WERI-Rb-1 (cell line): ENCODE results near the gene BAAT.

Experiments used
- DNase-seq: peaks from one replicate; pipeline ENCODE4 v3.0.0-alpha.2; 2020
- H3K27ac ChIP-seq: fragments of 250-450 bp; sonication (Bioruptor Pico); 2 replicates; pipeline ENCODE4 v1.5.1; 2020; ENCODE audit warnings: mild to moderate bottlenecking, moderate library complexity
- H3K27me3 ChIP-seq: fragments of 250-450 bp; sonication (Bioruptor Pico); 2 replicates; pipeline ENCODE4 v1.5.1; 2021; ENCODE audit warnings: mild to moderate bottlenecking, low read depth, moderate library complexity; ENCODE audit not compliant: insufficient read depth, severe bottlenecking
- H3K36me3 ChIP-seq: fragments of 250-450 bp; sonication (Bioruptor Pico); 2 replicates; pipeline ENCODE4 v1.5.1; 2020; ENCODE audit warnings: mild to moderate bottlenecking, moderate library complexity
- H3K4me3 ChIP-seq: 2 replicates; pipeline ENCODE4 v1.5.1; 2011; ENCODE audit warnings: low read depth, mild to moderate bottlenecking, control low read depth, low read length
- H3K9me3 ChIP-seq: fragments of 250-450 bp; sonication (Bioruptor Pico); 2 replicates; pipeline ENCODE4 v1.5.1; 2021; ENCODE audit warnings: mild to moderate bottlenecking, moderate library complexity; ENCODE audit not compliant: severe bottlenecking
- TF ChIP-seq, protein P1 (sequence below): IDR thresholded peaks from 2 replicates; pipeline ENCODE4 v1.5.1; 2011; ENCODE audit warnings: low read depth, mild to moderate bottlenecking, control low read depth, inconsistent platforms, low read length

Gene BAAT

DNA sequence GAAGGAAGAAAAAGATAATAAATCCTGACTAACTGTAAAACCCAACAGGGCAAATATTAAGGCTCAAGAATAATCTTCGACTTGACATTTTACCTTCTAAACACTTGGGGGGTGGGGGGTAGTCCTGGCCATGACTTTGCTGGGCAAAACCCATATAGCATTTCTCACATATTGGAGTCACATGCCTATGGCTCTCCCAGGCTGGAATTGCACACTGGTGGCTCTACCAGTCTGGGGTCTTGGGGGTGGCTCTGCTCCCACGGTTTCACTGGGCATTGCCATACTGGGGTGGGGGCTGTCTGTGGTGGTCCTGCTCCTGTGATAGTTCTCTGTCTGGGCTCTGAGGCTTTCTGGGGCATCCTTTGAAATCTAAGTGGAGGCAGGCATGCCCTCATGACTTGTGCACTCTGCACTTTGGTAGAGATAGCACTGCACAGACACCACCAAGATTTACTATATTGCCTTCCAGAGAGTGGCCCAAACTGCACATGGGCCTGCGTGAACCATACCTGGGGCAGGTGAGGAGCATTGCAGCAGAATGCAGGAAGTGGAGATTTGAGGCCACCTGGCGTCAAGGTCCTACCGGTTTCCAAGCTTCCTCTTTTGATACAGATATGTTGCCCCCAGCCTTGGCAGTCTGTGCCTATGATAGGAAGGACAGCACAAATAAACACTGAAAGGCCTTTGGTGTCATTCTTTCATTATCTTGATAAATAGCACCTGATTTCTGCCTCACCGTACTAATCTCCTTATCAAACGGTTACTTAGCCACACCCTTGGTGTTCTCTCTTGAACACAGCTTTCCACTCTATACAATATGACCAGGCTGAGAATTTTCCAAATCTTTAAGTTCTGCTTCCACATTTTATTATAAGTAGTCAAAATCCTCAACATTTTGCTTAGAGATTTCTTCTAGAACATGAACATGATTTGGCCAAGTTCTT is 29.8 kb downstream of the BAAT start:
- no peak overlapping the region for H3K4me3 ChIP-seq
- no peaks in the 10 kb centered on the region for H3K27me3 ChIP-seq
- no peaks in the 10 kb centered on the region for H3K36me3 ChIP-seq
- no peak for DNase-seq
- no peak overlapping the region for H3K27ac ChIP-seq
- no peaks in the 10 kb centered on the region for H3K9me3 ChIP-seq
- TF ChIP-seq, protein P1, sequence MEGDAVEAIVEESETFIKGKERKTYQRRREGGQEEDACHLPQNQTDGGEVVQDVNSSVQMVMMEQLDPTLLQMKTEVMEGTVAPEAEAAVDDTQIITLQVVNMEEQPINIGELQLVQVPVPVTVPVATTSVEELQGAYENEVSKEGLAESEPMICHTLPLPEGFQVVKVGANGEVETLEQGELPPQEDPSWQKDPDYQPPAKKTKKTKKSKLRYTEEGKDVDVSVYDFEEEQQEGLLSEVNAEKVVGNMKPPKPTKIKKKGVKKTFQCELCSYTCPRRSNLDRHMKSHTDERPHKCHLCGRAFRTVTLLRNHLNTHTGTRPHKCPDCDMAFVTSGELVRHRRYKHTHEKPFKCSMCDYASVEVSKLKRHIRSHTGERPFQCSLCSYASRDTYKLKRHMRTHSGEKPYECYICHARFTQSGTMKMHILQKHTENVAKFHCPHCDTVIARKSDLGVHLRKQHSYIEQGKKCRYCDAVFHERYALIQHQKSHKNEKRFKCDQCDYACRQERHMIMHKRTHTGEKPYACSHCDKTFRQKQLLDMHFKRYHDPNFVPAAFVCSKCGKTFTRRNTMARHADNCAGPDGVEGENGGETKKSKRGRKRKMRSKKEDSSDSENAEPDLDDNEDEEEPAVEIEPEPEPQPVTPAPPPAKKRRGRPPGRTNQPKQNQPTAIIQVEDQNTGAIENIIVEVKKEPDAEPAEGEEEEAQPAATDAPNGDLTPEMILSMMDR, result no peak

DNA sequence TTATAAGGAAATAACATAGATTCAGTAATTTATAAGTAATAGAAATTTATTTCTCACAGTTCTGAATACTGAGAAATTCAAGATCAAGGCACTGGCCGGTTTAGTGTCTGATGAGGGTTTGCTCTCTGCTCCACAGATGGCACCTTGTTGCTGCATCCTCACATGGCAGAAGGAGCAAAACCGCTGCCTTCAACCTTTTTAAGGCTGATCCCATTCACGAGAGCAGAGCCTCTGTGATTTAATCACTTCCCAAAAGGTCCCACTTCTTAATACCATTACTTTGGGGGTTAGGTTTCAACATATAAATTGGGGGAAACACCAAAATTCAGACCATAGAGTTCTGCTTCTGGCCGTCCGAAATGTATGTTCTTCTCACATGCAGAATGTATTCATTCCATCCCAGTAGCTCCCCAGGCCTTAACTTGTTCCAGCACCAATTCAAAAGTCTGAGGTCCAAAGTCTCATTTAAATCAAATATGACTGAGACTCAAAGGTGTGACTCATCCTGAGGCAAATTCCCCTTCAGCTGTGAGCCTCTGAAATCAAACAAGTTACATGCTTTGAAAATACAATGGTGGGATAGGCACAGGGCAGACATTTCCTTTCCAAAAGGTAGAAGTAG is 30.6 kb downstream of the BAAT start:
- H3K36me3 ChIP-seq, result no peaks in the 10 kb centered on the region
- TF ChIP-seq, protein P1, result no peak
- H3K4me3 ChIP-seq, result no peak overlapping the region
- H3K27ac ChIP-seq, result no peak overlapping the region
- no peak for DNase-seq
- no peaks in the 10 kb centered on the region for H3K27me3 ChIP-seq
- no peaks in the 10 kb centered on the region for H3K9me3 ChIP-seq

DNA sequence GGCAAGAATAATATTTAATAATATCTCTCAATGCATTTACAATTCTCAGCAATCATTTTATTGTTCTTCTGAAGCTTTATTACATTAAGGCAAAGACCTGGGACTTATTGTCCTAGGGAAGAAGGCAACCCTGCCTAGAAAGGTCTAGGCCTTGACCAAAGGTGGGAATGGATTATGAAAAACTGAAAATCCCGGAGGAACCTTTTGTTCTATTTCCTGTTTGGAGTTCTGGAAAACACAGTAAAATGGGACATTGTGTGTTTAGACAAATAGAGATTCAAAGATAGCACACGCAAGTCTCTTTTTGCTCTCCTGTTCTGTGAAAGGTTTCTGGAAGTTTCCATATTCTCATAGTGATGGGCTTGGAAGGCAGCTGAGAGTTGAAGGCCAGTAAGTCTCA is 31.1 kb downstream of the BAAT start:
- Histone ChIP-seq H3K4me3 (no peak overlapping the region), H3K27ac (no peak overlapping the region), H3K36me3 (no peaks in the 10 kb centered on the region), H3K27me3 (no peaks in the 10 kb centered on the region), H3K9me3 (no peaks in the 10 kb centered on the region)
- TF ChIP-seq, protein P1, result no peak
- no peak for DNase-seq

DNA sequence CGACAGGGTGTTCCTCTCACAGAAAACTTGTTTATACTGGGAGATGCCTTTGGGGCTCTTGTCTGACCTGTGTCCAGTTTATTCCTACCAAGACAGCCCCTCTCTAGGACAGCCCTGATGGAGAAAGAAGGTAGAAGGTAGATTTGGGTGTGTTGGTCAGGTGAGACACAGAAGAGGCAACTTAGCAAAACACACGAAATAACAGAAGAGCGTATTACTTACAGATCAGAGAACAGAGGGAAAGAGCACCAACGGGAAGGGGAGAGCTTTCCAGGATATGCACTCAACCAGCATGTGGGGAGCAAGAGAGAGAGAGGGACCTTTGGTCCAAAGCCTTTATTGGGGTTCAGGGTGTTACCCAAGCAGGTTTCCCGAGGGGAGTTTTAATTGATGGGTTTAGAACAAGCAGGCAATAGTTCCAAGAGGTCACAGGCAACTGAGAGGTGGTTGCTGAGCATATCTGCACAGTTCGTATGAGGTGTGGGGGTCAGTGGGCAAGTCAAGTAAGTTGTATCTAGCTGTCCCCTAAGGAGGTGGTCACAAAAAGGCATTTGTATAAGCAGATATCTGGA is 31.8 kb downstream of the BAAT start:
- TF ChIP-seq, protein P1, result no peak
- Histone ChIP-seq H3K36me3 (no peaks in the 10 kb centered on the region), H3K4me3 (no peak overlapping the region), H3K27ac (no peak overlapping the region), H3K9me3 (no peaks in the 10 kb centered on the region), H3K27me3 (no peaks in the 10 kb centered on the region)
- DNase-seq, result no peak

DNA sequence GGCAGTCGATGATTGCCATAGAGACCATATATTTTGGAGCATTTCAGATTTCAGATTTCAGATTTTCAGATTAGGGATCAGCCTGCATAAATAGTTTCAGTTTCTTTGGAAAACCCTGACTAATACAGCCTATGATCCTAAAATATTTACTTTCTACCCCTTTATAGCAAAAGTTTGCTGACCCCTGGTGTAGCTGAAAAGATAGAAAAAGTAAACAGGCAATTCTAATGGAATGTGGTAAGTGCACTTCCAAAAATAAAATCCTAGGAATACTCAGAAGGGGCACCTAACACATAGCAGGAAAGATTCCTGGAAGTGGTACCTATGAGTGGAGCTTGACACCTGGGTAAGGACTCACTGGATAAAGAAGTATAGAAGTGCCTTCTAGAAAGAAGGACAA is 34.5 kb downstream of the BAAT start:
- no peaks in the 10 kb centered on the region for H3K9me3 ChIP-seq
- H3K4me3 ChIP-seq, result no peak overlapping the region
- no peaks in the 10 kb centered on the region for H3K27me3 ChIP-seq
- H3K36me3 ChIP-seq, result no peaks in the 10 kb centered on the region
- H3K27ac ChIP-seq, result no peak overlapping the region
- TF ChIP-seq, protein P1, result no peak
- no peak for DNase-seq
